Thyroid gland (tissue), 4 donors: ENCODE results near the gene CELF4.

Experiments
- CTCF ChIP-seq, 6 experiments: fragments of 200-600 bp in 3 of 6; fragments of 450-650 bp in 3 of 6; sonication (generic) in 3 of 6; IDR thresholded peaks; one replicate each; pipeline ENCODE4 v1.5.1; 2016 to 2019; ENCODE audit warnings: antibody characterized with exemption in 6 of 6, mild to moderate bottlenecking in 2 of 6, inconsistent platforms in 1 of 6, moderate library complexity in 1 of 6
- POLR2A ChIP-seq, 2 donors: fragments of 450-650 bp; IDR thresholded peaks; one replicate each; pipeline ENCODE4 v1.6.1; 2017; ENCODE audit warnings: antibody characterized with exemption in 2 of 2, mild to moderate bottlenecking in 2 of 2, moderate library complexity in 1 of 2

DNA sequence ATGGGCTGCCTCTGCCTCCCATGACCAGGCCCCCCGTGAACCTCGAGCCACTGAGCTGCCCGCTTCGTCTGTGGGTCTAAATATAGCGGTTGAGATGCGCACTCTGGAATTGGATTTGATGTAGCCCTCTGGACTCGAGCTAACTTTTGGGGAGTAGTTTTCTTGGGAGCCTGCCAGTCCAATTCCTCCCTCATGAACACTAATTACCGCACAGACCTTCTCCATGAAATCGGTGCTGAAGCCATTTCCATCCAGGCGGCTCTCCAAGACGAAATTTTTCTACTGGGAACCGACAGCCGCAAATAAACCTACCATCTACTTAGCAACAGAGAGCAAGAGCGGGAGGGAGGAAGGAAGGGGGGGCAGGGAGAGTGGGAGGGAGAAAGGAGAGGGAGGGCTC lies 63.6 kb downstream of the CELF4 start:
- no peak for TF ChIP-seq CTCF (IDR thresholded peaks at IDR 0.05)
- TF ChIP-seq POLR2A (IDR thresholded peaks at IDR 0.05) = no peak
